Prostate gland (tissue), 2 donors: ENCODE data around the gene RAD54L. TPM values are rescaled to one million over a fixed set of nuclear protein-coding genes. Genes with fewer than 3 reads are reported as not detected.
"Not testable (repeated sequence)": the region's sequence is repeated elsewhere in the genome, so short reads cannot be mapped to it uniquely, and the experiment has no call there.

ENCODE experiments used
- DNase-seq: peaks from one replicate; pipeline ENCODE4 v3.0.0-alpha.2; 2019; ENCODE audit warnings: low spot score
- H3K27ac ChIP-seq, 2 donors: fragments of 200-600 bp; sonication (generic); 2 replicates each; pipeline ENCODE4 v1.5.1; 2017 to 2019
- H3K27me3 ChIP-seq: fragments of 200-600 bp; sonication (generic); replicated peaks from 2 replicates; pipeline ENCODE4 v1.5.1; 2019; ENCODE audit not compliant: insufficient read depth
- H3K36me3 ChIP-seq, 2 donors: fragments of 200-600 bp; sonication (generic); 1 replicate in 1 of 2; 2 replicates in 1 of 2; pipeline versions ENCODE4 v1.5.1 to v1.8.1; 2017 to 2019
- H3K4me1 ChIP-seq: fragments of 200-600 bp; sonication (generic); replicated peaks from 2 replicates; pipeline ENCODE4 v1.5.1; 2019
- H3K4me3 ChIP-seq, 2 donors: fragments of 200-600 bp; sonication (generic); 2 replicates each; pipeline ENCODE4 v1.5.1; 2017 to 2019
- H3K9me3 ChIP-seq: fragments of 200-600 bp; sonication (generic); 2 replicates; pipeline ENCODE4 v1.5.1; 2017
- POLR2A ChIP-seq: fragments of 450-650 bp; IDR thresholded peaks from one replicate; pipeline ENCODE4 v1.6.1; 2016; ENCODE audit warnings: antibody characterized with exemption, mild to moderate bottlenecking
- POLR2AphosphoS5 ChIP-seq: sonication (generic); formaldehyde crosslinking; IDR thresholded peaks from one replicate; pipeline ENCODE4 v1.6.1; 2017; ENCODE audit warnings: antibody characterized with exemption
- WGBS: methylation state at CpG from one replicate; pipeline ENCODE4 v1.1.5; 2018; 5-methylcytosine and 5-hydroxymethylcytosine counted together
- intact Hi-C: fragments of 100-400 bp; cut with DNase I; formaldehyde crosslinking; loops from one replicate; pipeline ENCODE4 v1.14.2; 2022
- total RNA-seq, 2 donors: library from RNA; depleted of rRNA; stranded (reverse); fragments of >200 nt; gene quantifications; one replicate each; pipeline ENCODE4 v1.1.0, GENCODE V29; 2016
- TF ChIP-seq, protein P1 (sequence below), 4 experiments: fragments of 200-600 bp in 2 of 4; fragments of 450-650 bp in 2 of 4; sonication (generic) in 2 of 4; IDR thresholded peaks; 1 replicate in 3 of 4; 2 replicates in 1 of 4; pipeline ENCODE4 v1.5.1; 2016 to 2019; ENCODE audit warnings: antibody characterized with exemption in 4 of 4, mild to moderate bottlenecking in 2 of 4, moderate library complexity in 2 of 4

The RAD54L gene
- total RNA-seq, 2 donors from 2014 or later = 8.2 to 8.4 TPM

DNA sequence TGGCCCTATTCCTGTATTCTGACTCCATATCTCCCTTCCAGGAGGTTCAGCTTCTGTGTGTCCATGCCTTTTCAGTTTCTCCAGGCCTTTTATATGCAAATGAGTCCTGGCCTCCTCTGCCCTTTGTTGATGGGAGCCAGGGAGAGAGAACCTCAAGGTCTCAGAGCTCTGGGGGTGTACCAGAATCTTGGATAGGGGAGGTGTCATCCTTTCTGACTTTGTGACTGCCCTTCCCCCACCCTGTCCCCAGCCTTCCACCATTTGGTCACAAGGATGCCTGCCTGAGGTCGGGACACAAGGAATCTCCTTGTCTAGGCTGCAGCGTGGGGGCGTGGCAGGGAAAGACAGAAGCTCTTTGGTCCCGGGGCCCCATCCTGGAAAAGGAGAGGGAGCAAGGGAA lies 25.8 kb upstream of the RAD54L start:
- DNase-seq = no peak
- no peak overlapping the region for H3K4me3 ChIP-seq
- no peaks in the 10 kb centered on the region for H3K9me3 ChIP-seq
- no peaks in the 10 kb centered on the region for H3K36me3 ChIP-seq
- H3K4me1 ChIP-seq = no peaks in the 10 kb centered on the region
- whole genome bisulfite sequencing = 39% methylated on average over 4 of the region's 4 CpGs
- no peaks in the 10 kb centered on the region for H3K27me3 ChIP-seq
- TF ChIP-seq POLR2AphosphoS5 (no peak), POLR2A (no peak)
- TF ChIP-seq, protein P1, sequence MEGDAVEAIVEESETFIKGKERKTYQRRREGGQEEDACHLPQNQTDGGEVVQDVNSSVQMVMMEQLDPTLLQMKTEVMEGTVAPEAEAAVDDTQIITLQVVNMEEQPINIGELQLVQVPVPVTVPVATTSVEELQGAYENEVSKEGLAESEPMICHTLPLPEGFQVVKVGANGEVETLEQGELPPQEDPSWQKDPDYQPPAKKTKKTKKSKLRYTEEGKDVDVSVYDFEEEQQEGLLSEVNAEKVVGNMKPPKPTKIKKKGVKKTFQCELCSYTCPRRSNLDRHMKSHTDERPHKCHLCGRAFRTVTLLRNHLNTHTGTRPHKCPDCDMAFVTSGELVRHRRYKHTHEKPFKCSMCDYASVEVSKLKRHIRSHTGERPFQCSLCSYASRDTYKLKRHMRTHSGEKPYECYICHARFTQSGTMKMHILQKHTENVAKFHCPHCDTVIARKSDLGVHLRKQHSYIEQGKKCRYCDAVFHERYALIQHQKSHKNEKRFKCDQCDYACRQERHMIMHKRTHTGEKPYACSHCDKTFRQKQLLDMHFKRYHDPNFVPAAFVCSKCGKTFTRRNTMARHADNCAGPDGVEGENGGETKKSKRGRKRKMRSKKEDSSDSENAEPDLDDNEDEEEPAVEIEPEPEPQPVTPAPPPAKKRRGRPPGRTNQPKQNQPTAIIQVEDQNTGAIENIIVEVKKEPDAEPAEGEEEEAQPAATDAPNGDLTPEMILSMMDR (IDR thresholded peaks at IDR 0.05) = no peak
- intact Hi-C loops = loop anchor here (5.0 kb wide), 1 partner anchor 184 kb away; no protein-coding TSS in a partner anchor
- no peak overlapping the region for H3K27ac ChIP-seq

DNA sequence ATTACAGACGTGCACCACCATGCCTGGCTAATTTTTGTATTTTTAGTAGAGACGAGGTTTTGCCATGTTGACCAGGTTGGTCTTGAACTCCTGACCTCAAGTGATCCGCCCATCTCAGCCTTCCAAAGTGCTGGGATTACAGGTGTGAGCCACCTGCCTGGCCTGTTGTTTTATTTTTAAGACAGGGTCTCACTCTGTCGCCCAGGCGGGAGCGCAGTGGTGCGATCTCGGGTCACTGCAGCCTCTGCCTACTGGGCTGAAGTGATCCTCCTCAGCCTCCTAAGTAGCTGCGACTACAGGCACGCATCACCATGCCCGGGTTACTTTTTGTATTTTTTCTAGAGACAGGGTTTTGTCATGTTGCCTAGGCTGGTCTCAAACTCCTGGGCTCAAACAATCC lies 24.5 kb upstream of the RAD54L start:
- H3K27me3 ChIP-seq, H3K4me1 ChIP-seq, H3K9me3 ChIP-seq, H3K4me3 ChIP-seq, H3K27ac ChIP-seq, H3K36me3 ChIP-seq, DNase-seq: not testable (repeated sequence)
- WGBS = 72% methylated on average over 11 of the region's 11 CpGs
- intact Hi-C loops = loop anchor here (5.0 kb wide), 1 partner anchor 186 kb away; no protein-coding TSS in a partner anchor

DNA sequence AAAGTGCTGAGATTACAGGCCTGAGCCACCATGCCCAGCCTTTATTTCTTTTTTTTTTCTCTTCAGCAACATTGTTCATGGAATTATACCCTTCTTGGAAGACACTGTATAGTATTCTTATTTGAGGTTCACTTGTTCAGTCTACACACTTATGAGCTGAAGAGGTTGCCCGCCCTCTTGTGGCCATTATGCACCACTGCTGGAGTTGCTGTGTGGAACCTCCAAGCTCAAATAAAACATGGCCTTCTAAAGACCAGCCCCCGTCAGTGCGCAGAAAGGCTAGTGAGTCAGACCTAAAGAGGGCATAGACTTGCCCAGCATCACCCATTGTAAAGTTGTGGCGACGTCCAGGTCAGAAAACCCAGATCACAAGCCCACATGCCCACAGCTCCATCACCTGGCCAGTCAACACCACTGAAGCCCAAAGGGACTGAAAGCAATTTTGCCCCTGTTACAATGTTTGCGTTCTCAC lies 24.1 kb upstream of the RAD54L start:
- TF ChIP-seq, protein P1 (IDR thresholded peaks at IDR 0.05) = peak; percentile 79 to 95 (median 92)
- TF ChIP-seq POLR2A (no peak), POLR2AphosphoS5 (peak; percentile 66)
- peak; percentile 81 for DNase-seq
- Histone ChIP-seq H3K27ac (no peak overlapping the region), H3K27me3 (no peaks in the 10 kb centered on the region), H3K4me3 (no peak overlapping the region), H3K9me3 (no peaks in the 10 kb centered on the region), H3K4me1 (no peaks in the 10 kb centered on the region), H3K36me3 (no peaks in the 10 kb centered on the region)
- WGBS = 15% methylated on average over 6 of the region's 6 CpGs
- intact Hi-C loops = loop anchor here (5.0 kb wide), 1 partner anchor 186 kb away; no protein-coding TSS in a partner anchor

DNA sequence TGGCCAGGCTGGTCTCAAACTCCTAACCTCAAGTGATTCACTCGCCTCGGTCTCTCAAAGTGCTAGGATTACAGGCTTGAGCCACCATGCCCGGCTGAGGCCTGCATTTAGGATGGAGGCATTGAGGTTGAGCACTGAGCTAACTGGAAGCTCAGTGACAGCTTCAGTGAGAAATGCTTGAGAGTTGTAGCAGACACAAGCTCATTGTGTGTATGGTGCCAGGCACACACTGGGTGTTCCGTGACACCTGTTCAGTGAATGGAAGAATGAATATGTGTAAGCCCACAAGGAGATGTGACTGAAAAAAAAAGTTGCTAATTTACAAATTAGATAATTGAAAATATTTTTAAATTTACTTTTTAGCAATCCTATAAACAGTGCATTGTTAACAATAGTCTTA lies 22.6 kb upstream of the RAD54L start:
- Histone ChIP-seq H3K27ac (no peak overlapping the region), H3K27me3 (no peaks in the 10 kb centered on the region), H3K4me1 (no peaks in the 10 kb centered on the region), H3K4me3 (no peak overlapping the region), H3K36me3 (no peaks in the 10 kb centered on the region), H3K9me3 (no peaks in the 10 kb centered on the region)
- 83% methylated on average over 4 of the region's 4 CpGs for WGBS
- no peak for DNase-seq
- intact Hi-C loops = loop anchor here (5.0 kb wide), 1 partner anchor 188 kb away; no protein-coding TSS in a partner anchor
- no peak for TF ChIP-seq POLR2AphosphoS5
- TF ChIP-seq, protein P1 (IDR thresholded peaks at IDR 0.05) = no peak
- TF ChIP-seq POLR2A = no peak

DNA sequence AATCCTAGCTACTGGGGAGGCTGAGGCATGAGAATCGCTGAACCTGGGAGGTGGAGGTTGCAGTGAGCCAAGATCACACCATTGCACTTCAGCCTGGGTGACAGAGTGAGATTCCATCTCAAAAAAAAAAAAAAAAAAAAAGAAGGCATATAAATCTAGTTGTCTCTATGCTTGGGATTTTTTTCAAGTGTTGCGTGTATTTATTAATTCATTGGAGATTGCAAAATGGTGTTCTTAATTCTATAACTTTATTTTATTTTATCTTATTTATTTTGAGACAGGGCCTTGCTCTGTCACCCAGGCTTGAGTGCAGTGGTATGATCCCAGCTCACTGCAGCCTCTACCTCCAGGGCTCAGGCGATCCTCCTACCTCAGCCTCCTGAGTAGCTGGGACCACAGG lies 16.3 kb upstream of the RAD54L start:
- H3K27me3 ChIP-seq, H3K4me1 ChIP-seq, H3K9me3 ChIP-seq, intact Hi-C loops, H3K36me3 ChIP-seq, H3K4me3 ChIP-seq, DNase-seq, H3K27ac ChIP-seq: not testable (repeated sequence)
- WGBS = 91% methylated on average over 3 of the region's 3 CpGs

GRCh38 chr1:46236882-46237281 lies 10.7 kb upstream of the RAD54L start:
- H3K9me3 ChIP-seq = no peaks in the 10 kb centered on the region
- no peaks in the 10 kb centered on the region for H3K27me3 ChIP-seq
- H3K27ac ChIP-seq = no peak overlapping the region
- H3K4me3 ChIP-seq = no peak overlapping the region
- TF ChIP-seq, protein P1 (IDR thresholded peaks at IDR 0.05) = no peak
- TF ChIP-seq POLR2A (no peak), POLR2AphosphoS5 (no peak)
- intact Hi-C loops = no loop called here
- DNase-seq = no peak
- WGBS = 91% methylated on average over 4 of the region's 4 CpGs
- H3K4me1 ChIP-seq = no peaks in the 10 kb centered on the region
- H3K36me3 ChIP-seq = no peaks in the 10 kb centered on the region

- H3K27ac ChIP-seq, H3K27me3 ChIP-seq, H3K36me3 ChIP-seq, H3K4me3 ChIP-seq, intact Hi-C loops, DNase-seq, H3K9me3 ChIP-seq, H3K4me1 ChIP-seq: not testable (repeated sequence)
- WGBS = 57% methylated on average over 1 of the region's 1 CpG
These were observed 8.7 kb upstream of the RAD54L start for GRCh38 chr1:46238865-46239264.

DNA sequence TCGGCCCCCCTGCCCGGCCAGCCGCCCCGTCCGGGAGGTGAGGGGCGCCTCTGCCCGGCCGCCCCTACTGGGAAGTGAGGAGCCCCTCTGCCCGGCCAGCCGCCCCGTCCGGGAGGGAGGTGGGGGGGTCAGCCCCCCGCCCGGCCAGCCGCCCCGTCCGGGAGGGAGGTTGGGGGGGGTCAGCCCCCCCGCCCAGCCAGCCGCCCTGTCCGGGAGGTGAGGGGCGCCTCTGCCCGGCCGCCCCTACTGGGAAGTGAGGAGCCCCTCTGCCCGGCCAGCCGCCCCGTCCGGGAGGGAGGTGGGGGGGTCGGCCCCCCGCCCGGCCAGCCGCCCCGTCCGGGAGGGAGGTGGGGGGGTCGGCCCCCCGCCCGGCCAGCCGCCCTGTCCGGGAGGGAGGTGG lies 5.8 kb upstream of the RAD54L start:
- H3K27me3 ChIP-seq, H3K4me3 ChIP-seq, H3K9me3 ChIP-seq, intact Hi-C loops, H3K36me3 ChIP-seq, H3K27ac ChIP-seq, DNase-seq, H3K4me1 ChIP-seq: not testable (repeated sequence)
- no CpG with 5 or more reads among the region's 38 CpGs for WGBS
